GM19324 (cell line): Measurements from ENCODE around the gene MTG2.

Experiments
- ATAC-seq: cut with Tn5 transposase; IDR thresholded peaks from one replicate; pipeline ENCODE4 v1.9.1; 2021; ENCODE audit warnings: mild to moderate bottlenecking, moderate library complexity; ENCODE audit not compliant: unreplicated experiment, low FRiP score

MTG2 gene

GRCh38 chr20:62182469-62183425, at the start of gene MTG2:
Gene MTG2, plus strand, starts transcription at chr20:62183028. Its CDS starts 10,393 bp downstream, at chr20:62193421.
- ATAC-seq, result peak; percentile 95

- ATAC-seq, result no peak
Observed at GRCh38 chr20:62133051-62133845, 49.6 kb upstream of the MTG2 start.

- no peak for ATAC-seq
Observed at GRCh38 chr20:62133864-62134263, 49.0 kb upstream of the MTG2 start.

- ATAC-seq, result no peak
Observed at GRCh38 chr20:62134735-62135231, 48.0 kb upstream of the MTG2 start.

GRCh38 chr20:62135573-62136266, 47.1 kb upstream of the MTG2 start:
- no peak for ATAC-seq

GRCh38 chr20:62136283-62137091, 46.3 kb upstream of the MTG2 start:
- ATAC-seq, result no peak

- ATAC-seq, result no peak
Observed at GRCh38 chr20:62137092-62137384, 45.8 kb upstream of the MTG2 start.

- ATAC-seq, result no peak
Observed at GRCh38 chr20:62137478-62138203, 45.2 kb upstream of the MTG2 start.

- no peak for ATAC-seq
Observed at GRCh38 chr20:62138204-62138543, 44.7 kb upstream of the MTG2 start.

- ATAC-seq, result no peak
Observed at GRCh38 chr20:62138912-62139311, 43.9 kb upstream of the MTG2 start.

GRCh38 chr20:62139636-62140035, 43.2 kb upstream of the MTG2 start:
- no peak for ATAC-seq

GRCh38 chr20:62141043-62141396, 41.8 kb upstream of the MTG2 start:
- ATAC-seq, result no peak

- ATAC-seq, result no peak
Observed at GRCh38 chr20:62141397-62142251, 41.2 kb upstream of the MTG2 start.

- peak; percentile 32 for ATAC-seq
Observed at GRCh38 chr20:62142252-62143080, 40.4 kb upstream of the MTG2 start.

GRCh38 chr20:62143081-62143956, 39.5 kb upstream of the MTG2 start, which contains the start of the genes PSMA7 and SS18L1:
Gene PSMA7, minus strand, starts transcription at chr20:62143394. Its CDS starts 91 bp downstream, at chr20:62143303.
Gene SS18L1, plus strand, starts transcription at chr20:62143769. Its CDS starts 52 bp downstream, at chr20:62143821.
- peak; percentile 84 for ATAC-seq

- peak; percentile 15 for ATAC-seq
Observed at GRCh38 chr20:62143957-62144825, 38.6 kb upstream of the MTG2 start.
